GM23248 (cell line): Measurements from ENCODE around the gene TDP2. TPM values are rescaled to one million over a fixed set of nuclear protein-coding genes. Genes with fewer than 3 reads are reported as not detected.

ENCODE experiments used
- DNase-seq: peaks from one replicate; pipeline ENCODE4 v3.0.0-alpha.2; 2015
- H2AFZ ChIP-seq: fragments of 200-600 bp; sonication (generic); 2 replicates; pipeline ENCODE4 v1.6.1; 2016; ENCODE audit warnings: antibody characterized with exemption
- H3F3A ChIP-seq: fragments of 200-600 bp; sonication (generic); 2 replicates; pipeline ENCODE4 v1.6.1; 2016; ENCODE audit warnings: mild to moderate bottlenecking, antibody characterized with exemption, mixed run types; ENCODE audit not compliant: insufficient read depth
- H3K27ac ChIP-seq: fragments of 200-600 bp; sonication (generic); 2 replicates; pipeline ENCODE4 v1.5.1; 2016; ENCODE audit warnings: mild to moderate bottlenecking
- H3K27me3 ChIP-seq: fragments of 200-600 bp; sonication (generic); replicated peaks from 2 replicates; pipeline ENCODE4 v1.6.1; 2016; ENCODE audit warnings: mild to moderate bottlenecking; ENCODE audit not compliant: insufficient read depth
- H3K36me3 ChIP-seq: fragments of 200-600 bp; sonication (generic); 2 replicates; pipeline ENCODE4 v1.6.1; 2016; ENCODE audit warnings: low read depth, mild to moderate bottlenecking
- H3K4me1 ChIP-seq: fragments of 200-600 bp; sonication (generic); 2 replicates; pipeline ENCODE4 v1.6.1; 2016; ENCODE audit warnings: mild to moderate bottlenecking; ENCODE audit not compliant: insufficient read depth
- H3K4me2 ChIP-seq: fragments of 200-600 bp; sonication (generic); one replicate; pipeline ENCODE4 v1.6.1; 2016; ENCODE audit warnings: mild to moderate bottlenecking; ENCODE audit not compliant: unreplicated experiment
- H3K4me3 ChIP-seq: fragments of 200-600 bp; sonication (generic); 2 replicates; pipeline ENCODE4 v1.5.1; 2016; ENCODE audit warnings: mild to moderate bottlenecking
- H3K79me2 ChIP-seq: fragments of 200-600 bp; sonication (generic); 2 replicates; pipeline ENCODE4 v1.6.1; 2016; ENCODE audit warnings: mild to moderate bottlenecking; ENCODE audit not compliant: insufficient read depth
- H3K9ac ChIP-seq: fragments of 200-600 bp; sonication (generic); 2 replicates; pipeline ENCODE4 v1.6.1; 2016; ENCODE audit warnings: mild to moderate bottlenecking
- H3K9me2 ChIP-seq: fragments of 200-600 bp; sonication (generic); 2 replicates; pipeline ENCODE4 v1.6.1; 2016; ENCODE audit warnings: mixed run types, mild to moderate bottlenecking, moderate library complexity; ENCODE audit not compliant: insufficient read depth
- H3K9me3 ChIP-seq: fragments of 200-600 bp; sonication (generic); one replicate; pipeline ENCODE4 v1.6.1; 2017; ENCODE audit warnings: low read depth
- H4K20me1 ChIP-seq: fragments of 200-600 bp; sonication (generic); 2 replicates; pipeline ENCODE4 v1.6.0; 2016; ENCODE audit not compliant: insufficient read depth
- EZH2 ChIP-seq: fragments of 200-600 bp; sonication (generic); IDR thresholded peaks from 2 replicates; pipeline ENCODE4 v1.6.1; 2018; ENCODE audit warnings: antibody characterized with exemption, mild to moderate bottlenecking; ENCODE audit not compliant: insufficient read depth, poor library complexity, severe bottlenecking
- EZH2phosphoT487 ChIP-seq: fragments of 200-600 bp; sonication (generic); IDR thresholded peaks from 2 replicates; pipeline ENCODE4 v1.6.1; 2018; ENCODE audit warnings: antibody characterized with exemption, moderate library complexity, mild to moderate bottlenecking, low read depth; ENCODE audit not compliant: insufficient read depth
- whole genome bisulfite sequencing, 2 experiments: methylation state at CpG; one replicate each; pipeline ENCODE4 v1.1.6; 2015 to 2017; ENCODE audit warnings: low lambda C conversion rate in 2 of 2, low coverage in 1 of 2; ENCODE audit errors: missing lambda C conversion rate in 2 of 2; 5-methylcytosine and 5-hydroxymethylcytosine counted together
- in situ Hi-C: fragments of 300-500 bp; cut with MboI; formaldehyde crosslinking; loops from 2 replicates; pipeline ENCODE4 v1.15.0; 2020
- polyA plus RNA-seq: library from polyadenylated mRNA; unstranded; fragments of >200 nt; fragmentation: Nextera tagmentation; extraction: Ambion mirVana; gene quantifications from 2 replicates; pipeline ENCODE4 v1.2.1, GENCODE V29; 2016
- total RNA-seq: library from RNA; depleted of rRNA; stranded (reverse); fragments of >200 nt; shearing (Covaris generic); gene quantifications from 2 replicates; pipeline ENCODE4 v1.2.3, GENCODE V29; 2014

TDP2 gene
- total and polyA plus RNA-seq, 2 experiments from 2014 or later, result 24.9 to 34.5 TPM

- H3K36me3 ChIP-seq, result no peaks in the 10 kb centered on the region
- no peaks in the 10 kb centered on the region for H3F3A ChIP-seq
- in situ Hi-C loops, result no loop called here
- H3K27ac ChIP-seq, result no peak overlapping the region
- no peaks in the 10 kb centered on the region for H4K20me1 ChIP-seq
- no peak overlapping the region for H3K4me3 ChIP-seq
- no peak for TF ChIP-seq EZH2phosphoT487
- no peak for TF ChIP-seq EZH2
- H3K9ac ChIP-seq, result no peak overlapping the region
- H3K9me3 ChIP-seq, result no peaks in the 10 kb centered on the region
- peaks cover 13% of the 10 kb centered on the region for H3K27me3 ChIP-seq
- WGBS, 2 experiments, result 3% methylated on average over 7 of the region's 7 CpGs
- no peaks in the 10 kb centered on the region for H3K4me1 ChIP-seq
- H3K79me2 ChIP-seq, result no peaks in the 10 kb centered on the region
- H2AFZ ChIP-seq, result 0 out of 2 replicates have a peak overlapping the region, but pooled peaks have one; percentile 13
- no peak for DNase-seq
- H3K9me2 ChIP-seq, result no peaks in the 10 kb centered on the region
- no peak overlapping the region for H3K4me2 ChIP-seq
Measured at GRCh38 chr6:24614043-24614420, 52.7 kb downstream of the TDP2 start.

GRCh38 chr6:24613361-24614042 lies 53.2 kb downstream of the TDP2 start:
- no peak for TF ChIP-seq EZH2
- TF ChIP-seq EZH2phosphoT487, result no peak
- Histone ChIP-seq H3K9me3 (no peaks in the 10 kb centered on the region), H3K27ac (no peak overlapping the region), H3K36me3 (no peaks in the 10 kb centered on the region), H3K9ac (no peak overlapping the region), H2AFZ (0 out of 2 replicates have a peak overlapping the region, but pooled peaks have one; percentile 13), H4K20me1 (no peaks in the 10 kb centered on the region), H3K4me2 (no peak overlapping the region), H3K27me3 (peaks cover 13% of the 10 kb centered on the region), H3F3A (no peaks in the 10 kb centered on the region), H3K79me2 (no peaks in the 10 kb centered on the region), H3K4me1 (no peaks in the 10 kb centered on the region), H3K9me2 (no peaks in the 10 kb centered on the region), H3K4me3 (no peak overlapping the region)
- in situ Hi-C loops, result no loop called here
- 17 to 31% methylated on average over 2 of the region's 2 CpGs for WGBS, 2 experiments
- no peak for DNase-seq

GRCh38 chr6:24610672-24611071 lies 56.0 kb downstream of the TDP2 start:
- TF ChIP-seq EZH2phosphoT487 (no peak), EZH2 (no peak)
- DNase-seq, result no peak
- H3K4me1 ChIP-seq, result no peaks in the 10 kb centered on the region
- H3K4me2 ChIP-seq, result no peak overlapping the region
- 79% methylated on average over 4 of the region's 4 CpGs for WGBS, 2 experiments
- no peaks in the 10 kb centered on the region for H3K36me3 ChIP-seq
- H3F3A ChIP-seq, result no peaks in the 10 kb centered on the region
- no peaks in the 10 kb centered on the region for H3K9me3 ChIP-seq
- no peak overlapping the region for H3K4me3 ChIP-seq
- H3K27ac ChIP-seq, result no peak overlapping the region
- no peaks in the 10 kb centered on the region for H3K9me2 ChIP-seq
- no peak overlapping the region for H3K9ac ChIP-seq
- peaks cover 13% of the 10 kb centered on the region for H3K27me3 ChIP-seq
- in situ Hi-C loops, result no loop called here
- H2AFZ ChIP-seq, result no peak overlapping the region
- no peaks in the 10 kb centered on the region for H4K20me1 ChIP-seq
- no peaks in the 10 kb centered on the region for H3K79me2 ChIP-seq

- no peaks in the 10 kb centered on the region for H4K20me1 ChIP-seq
- no peak overlapping the region for H3K4me3 ChIP-seq
- no peaks in the 10 kb centered on the region for H3K79me2 ChIP-seq
- no peaks in the 10 kb centered on the region for H3K36me3 ChIP-seq
- TF ChIP-seq EZH2phosphoT487, result no peak
- TF ChIP-seq EZH2, result no peak
- no peaks in the 10 kb centered on the region for H3K4me1 ChIP-seq
- no peaks in the 10 kb centered on the region for H3K27me3 ChIP-seq
- no peak overlapping the region for H2AFZ ChIP-seq
- no peak overlapping the region for H3K4me2 ChIP-seq
- in situ Hi-C loops, result no loop called here
- DNase-seq, result no peak
- no peak overlapping the region for H3K9ac ChIP-seq
- 43 to 51% methylated on average over 4 to 5 of the region's 5 CpGs for WGBS, 2 experiments
- no peaks in the 10 kb centered on the region for H3K9me2 ChIP-seq
- H3K27ac ChIP-seq, result no peak overlapping the region
- H3F3A ChIP-seq, result no peaks in the 10 kb centered on the region
- H3K9me3 ChIP-seq, result no peaks in the 10 kb centered on the region
Measured at GRCh38 chr6:24607310-24608105, 59.2 kb downstream of the TDP2 start.
